Suprapubic skin (tissue), 4 donors: ENCODE data around the gene BRCA2. TPM values are rescaled to one million over a fixed set of nuclear protein-coding genes. Genes with fewer than 3 reads are reported as not detected.

ENCODE experiments used
- DNase-seq, 2 donors: peaks; one replicate each; pipeline ENCODE4 v3.0.0-alpha.2; 2019; ENCODE audit warnings: low spot score in 2 of 2
- H3K27ac ChIP-seq: fragments of 200-600 bp; sonication (generic); one replicate; pipeline ENCODE4 v1.5.1; 2019
- H3K27me3 ChIP-seq: fragments of 200-600 bp; sonication (generic); one replicate; pipeline ENCODE4 v1.5.1; 2019
- H3K36me3 ChIP-seq: fragments of 200-600 bp; sonication (generic); one replicate; pipeline ENCODE4 v1.5.1; 2019
- H3K4me1 ChIP-seq: fragments of 200-600 bp; sonication (generic); one replicate; pipeline ENCODE4 v1.5.1; 2019
- H3K4me3 ChIP-seq: fragments of 200-600 bp; sonication (generic); one replicate; pipeline ENCODE4 v1.5.1; 2019; ENCODE audit warnings: mild to moderate bottlenecking
- H3K9me3 ChIP-seq: fragments of 200-600 bp; sonication (generic); one replicate; pipeline ENCODE4 v1.5.1; 2019
- EP300 ChIP-seq: sonication (generic); formaldehyde crosslinking; IDR thresholded peaks from one replicate; pipeline ENCODE4 v1.6.1; 2017; ENCODE audit warnings: antibody characterized with exemption
- POLR2A ChIP-seq, 2 donors: fragments of 450-650 bp; IDR thresholded peaks; one replicate each; pipeline ENCODE4 v1.6.1; 2017; ENCODE audit warnings: antibody characterized with exemption in 2 of 2, mild to moderate bottlenecking in 2 of 2, moderate library complexity in 2 of 2
- POLR2AphosphoS5 ChIP-seq, 3 donors: sonication (generic); formaldehyde crosslinking; IDR thresholded peaks; one replicate each; pipeline ENCODE4 v1.6.1; 2017; ENCODE audit warnings: antibody characterized with exemption in 3 of 3
- WGBS: methylation state at CpG from one replicate; pipeline ENCODE4 v1.1.5; 2018; 5-methylcytosine and 5-hydroxymethylcytosine counted together
- total RNA-seq, 4 donors: library from RNA; depleted of rRNA; stranded (reverse); fragments of >200 nt; gene quantifications; one replicate each; pipeline ENCODE4 v1.1.0, GENCODE V29; 2016
- TF ChIP-seq, protein P1 (sequence below), 2 donors: fragments of 200-600 bp in 1 of 2; fragments of 450-650 bp in 1 of 2; sonication (generic) in 1 of 2; IDR thresholded peaks; one replicate each; pipeline ENCODE4 v1.5.1; 2016 to 2019; ENCODE audit warnings: antibody characterized with exemption in 2 of 2, mild to moderate bottlenecking in 1 of 2, moderate library complexity in 1 of 2

The BRCA2 gene
- total RNA-seq, 4 donors from 2014 or later: 1.5 to 5.6 (median 2.0) TPM

DNA sequence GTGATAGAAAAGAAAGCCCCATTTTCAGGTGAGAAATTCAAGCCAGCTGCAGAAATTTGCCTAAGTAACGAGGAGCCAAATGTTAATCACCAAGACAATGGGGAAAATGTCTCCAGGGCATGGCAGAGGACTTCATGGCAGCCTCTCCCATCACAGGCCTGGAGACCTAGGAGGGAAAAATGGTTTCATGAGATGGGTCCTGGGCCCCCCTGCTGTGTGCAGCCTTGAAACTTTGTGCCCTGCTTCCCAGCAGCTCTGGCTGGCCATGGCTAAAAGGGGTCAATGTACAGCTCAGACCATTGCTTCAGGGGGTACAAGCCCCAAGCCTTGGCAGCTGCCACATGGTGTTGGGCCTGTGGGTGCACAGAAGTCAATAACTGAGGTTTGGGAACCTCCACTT, 102.7 kb downstream of the BRCA2 start:
- no peaks in the 10 kb centered on the region for H3K9me3 ChIP-seq
- WGBS: 78% methylated on average over 1 of the region's 1 CpG
- DNase-seq: no peak
- peaks cover 10% of the 10 kb centered on the region for H3K36me3 ChIP-seq
- H3K27ac ChIP-seq: no peak overlapping the region
- H3K27me3 ChIP-seq: no peaks in the 10 kb centered on the region
- no peak overlapping the region for H3K4me3 ChIP-seq
- H3K4me1 ChIP-seq: no peaks in the 10 kb centered on the region
- TF ChIP-seq POLR2AphosphoS5 (IDR thresholded peaks at IDR 0.05): no peak
- no peak for TF ChIP-seq EP300
- TF ChIP-seq POLR2A (IDR thresholded peaks at IDR 0.05): no peak
- TF ChIP-seq, protein P1, sequence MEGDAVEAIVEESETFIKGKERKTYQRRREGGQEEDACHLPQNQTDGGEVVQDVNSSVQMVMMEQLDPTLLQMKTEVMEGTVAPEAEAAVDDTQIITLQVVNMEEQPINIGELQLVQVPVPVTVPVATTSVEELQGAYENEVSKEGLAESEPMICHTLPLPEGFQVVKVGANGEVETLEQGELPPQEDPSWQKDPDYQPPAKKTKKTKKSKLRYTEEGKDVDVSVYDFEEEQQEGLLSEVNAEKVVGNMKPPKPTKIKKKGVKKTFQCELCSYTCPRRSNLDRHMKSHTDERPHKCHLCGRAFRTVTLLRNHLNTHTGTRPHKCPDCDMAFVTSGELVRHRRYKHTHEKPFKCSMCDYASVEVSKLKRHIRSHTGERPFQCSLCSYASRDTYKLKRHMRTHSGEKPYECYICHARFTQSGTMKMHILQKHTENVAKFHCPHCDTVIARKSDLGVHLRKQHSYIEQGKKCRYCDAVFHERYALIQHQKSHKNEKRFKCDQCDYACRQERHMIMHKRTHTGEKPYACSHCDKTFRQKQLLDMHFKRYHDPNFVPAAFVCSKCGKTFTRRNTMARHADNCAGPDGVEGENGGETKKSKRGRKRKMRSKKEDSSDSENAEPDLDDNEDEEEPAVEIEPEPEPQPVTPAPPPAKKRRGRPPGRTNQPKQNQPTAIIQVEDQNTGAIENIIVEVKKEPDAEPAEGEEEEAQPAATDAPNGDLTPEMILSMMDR (IDR thresholded peaks at IDR 0.05): no peak

DNA sequence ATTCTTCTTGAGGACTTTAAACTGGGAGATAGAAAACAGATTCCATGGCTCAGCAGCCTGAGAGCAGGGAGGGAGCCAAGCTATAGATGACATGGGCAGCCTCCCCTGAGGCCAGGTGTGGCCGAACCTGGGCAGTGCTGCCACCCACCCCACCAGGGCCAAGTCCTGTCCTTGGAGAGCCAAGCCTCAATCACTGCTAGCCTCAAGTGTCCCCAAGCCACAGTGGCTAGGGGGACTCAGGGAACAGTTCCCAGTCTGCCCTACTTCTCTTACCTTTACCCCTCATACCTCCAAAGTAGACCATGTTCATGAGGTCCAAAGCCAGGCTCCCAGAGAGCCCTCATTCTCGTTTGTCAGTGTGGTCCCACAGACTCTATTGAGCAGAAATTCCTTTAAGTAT, 104.6 kb downstream of the BRCA2 start:
- WGBS: 92% methylated on average over 2 of the region's 2 CpGs
- no peak for TF ChIP-seq EP300
- TF ChIP-seq POLR2A (IDR thresholded peaks at IDR 0.05): no peak
- TF ChIP-seq, protein P1 (IDR thresholded peaks at IDR 0.05): no peak
- no peak for TF ChIP-seq POLR2AphosphoS5 (IDR thresholded peaks at IDR 0.05)
- Histone ChIP-seq H3K4me1 (no peaks in the 10 kb centered on the region), H3K36me3 (peaks cover 10% of the 10 kb centered on the region), H3K27me3 (no peaks in the 10 kb centered on the region), H3K9me3 (no peaks in the 10 kb centered on the region), H3K27ac (no peak overlapping the region), H3K4me3 (no peak overlapping the region)
- no peak for DNase-seq

DNA sequence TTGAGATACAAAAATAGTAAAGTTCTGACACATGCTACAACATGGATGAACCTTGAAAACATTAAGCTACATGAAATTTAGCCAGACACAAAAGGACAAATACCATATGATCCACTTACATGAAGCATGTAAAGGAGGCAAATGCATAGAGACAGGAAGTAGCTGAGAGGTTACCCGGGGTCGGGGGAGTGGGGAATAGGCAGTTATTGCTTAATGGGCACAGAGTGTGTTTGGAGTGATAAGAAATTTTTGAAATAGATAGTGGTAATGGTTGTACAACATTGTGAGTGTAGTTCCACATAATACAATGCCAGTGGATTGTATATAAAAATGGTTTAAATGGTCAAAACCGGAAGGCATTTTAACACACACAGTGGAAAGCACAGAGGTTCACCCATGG, 108.3 kb downstream of the BRCA2 start:
- peaks cover 17% of the 10 kb centered on the region for H3K4me1 ChIP-seq
- TF ChIP-seq POLR2AphosphoS5 (IDR thresholded peaks at IDR 0.05): no peak
- TF ChIP-seq EP300: no peak
- WGBS: 85% methylated on average over 3 of the region's 3 CpGs

DNA sequence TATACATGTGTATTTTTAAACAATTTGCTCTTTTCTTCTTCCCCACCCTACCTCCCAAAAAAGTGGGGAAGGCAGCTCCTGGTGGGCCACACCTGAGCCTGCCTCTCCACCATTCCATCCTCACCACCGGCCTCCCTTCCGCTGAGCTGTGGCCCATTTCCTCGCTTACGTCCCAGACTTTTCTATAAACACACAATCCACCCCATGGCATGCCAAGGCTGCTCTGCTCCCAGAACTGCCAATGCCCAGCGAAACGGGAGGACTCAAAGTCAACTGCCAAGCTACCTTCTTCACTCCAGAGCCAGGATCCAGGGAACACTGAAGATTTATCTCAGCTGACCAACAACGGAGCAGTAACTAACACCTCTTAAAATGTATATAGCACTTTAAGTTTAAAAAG, 109.8 kb downstream of the BRCA2 start:
- Histone ChIP-seq H3K27me3 (no peaks in the 10 kb centered on the region), H3K9me3 (no peaks in the 10 kb centered on the region), H3K4me3 (no peak overlapping the region), H3K27ac (no peak overlapping the region), H3K36me3 (peaks cover 3% of the 10 kb centered on the region), H3K4me1 (peaks cover 26% of the 10 kb centered on the region)
- DNase-seq: no peak
- WGBS: 97% methylated on average over 7 of the region's 7 CpGs
- TF ChIP-seq EP300 (no peak), POLR2A (IDR thresholded peaks at IDR 0.05) (no peak)
- TF ChIP-seq, protein P1 (IDR thresholded peaks at IDR 0.05): no peak

More for the DNA sequence above, 108.3 kb downstream of the BRCA2 start:
- DNase-seq: no peak
- Histone ChIP-seq H3K27ac (no peak overlapping the region), H3K9me3 (no peaks in the 10 kb centered on the region), H3K4me3 (no peak overlapping the region), H3K27me3 (no peaks in the 10 kb centered on the region), H3K36me3 (peaks cover 10% of the 10 kb centered on the region)

DNA sequence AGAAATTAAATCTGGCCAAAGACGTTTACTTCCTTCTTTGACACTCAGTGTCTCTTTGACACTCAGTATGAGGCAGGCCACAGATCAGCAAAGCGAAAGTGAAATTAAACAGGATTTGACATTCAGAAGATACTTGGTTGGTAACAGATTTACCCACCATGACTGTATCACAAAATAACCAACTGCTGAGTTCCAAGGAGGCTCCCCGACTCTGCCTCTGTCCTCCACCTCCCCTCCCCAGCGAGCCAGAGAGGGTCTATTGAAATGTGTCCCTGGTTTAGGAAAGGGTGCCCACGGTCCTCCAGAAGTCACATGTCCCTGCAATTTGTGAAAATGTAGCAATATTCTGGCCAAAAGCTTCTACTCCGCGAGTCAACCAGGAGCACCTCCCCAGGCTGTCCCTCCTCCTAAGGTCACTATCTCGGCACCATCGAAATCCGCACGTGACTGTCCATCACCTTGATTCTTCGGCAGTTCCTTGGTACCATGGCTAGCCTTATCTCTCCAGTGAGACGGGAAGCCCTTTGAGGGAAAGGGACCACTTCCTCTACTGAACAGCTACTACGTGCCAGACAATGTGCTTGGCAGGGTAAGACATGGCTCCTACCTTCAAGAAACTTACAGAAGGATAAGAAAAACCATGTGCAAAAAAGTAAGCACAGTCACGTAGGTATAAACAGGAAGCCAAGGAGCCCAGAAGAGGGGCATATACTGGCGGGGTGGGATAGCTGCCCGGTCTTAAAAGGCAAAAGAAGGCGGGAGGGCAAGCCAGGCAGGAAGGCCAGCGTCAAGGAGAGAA, 111.1 kb downstream of the BRCA2 start:
- Histone ChIP-seq H3K27me3 (no peaks in the 10 kb centered on the region), H3K27ac (peak overlapping the region; percentile 95), H3K9me3 (no peaks in the 10 kb centered on the region), H3K4me3 (peak overlapping the region; percentile 96), H3K4me1 (peaks cover 26% of the 10 kb centered on the region), H3K36me3 (peaks cover 3% of the 10 kb centered on the region)
- 34% methylated on average over 19 of the region's 19 CpGs for WGBS
- no peak for TF ChIP-seq POLR2AphosphoS5 (IDR thresholded peaks at IDR 0.05)
- TF ChIP-seq EP300: no peak
- no peak for TF ChIP-seq POLR2A (IDR thresholded peaks at IDR 0.05)
- TF ChIP-seq, protein P1 (IDR thresholded peaks at IDR 0.05): no peak
- DNase-seq: no peak
